A549 treated with AZD2906 at 1 μM for 4 hours (cell line): ENCODE results near the gene SLC7A8. TPM values are rescaled to one million over a fixed set of nuclear protein-coding genes. Genes with fewer than 3 reads are reported as not detected.

Experiments
- total RNA-seq: library from RNA; stranded (reverse); fragments of 200-300 nt; extraction: Qiagen RNA extraction; gene quantifications from 5 replicates; pipeline ENCODE4 v1.2.3, GENCODE V29; 2022

SLC7A8 gene
- 1.8 to 2.8 TPM (median 1.9 TPM) in 5 replicates for total RNA-seq

GRCh38 chr14:23183479-23183878, at the start of gene SLC7A8:
Gene SLC7A8 (minus strand): TSS chr14:23183660. CDS start chr14:23182914, 746 bp downstream.

GRCh38 chr14:23118506-23119362, 64.7 kb downstream of the SLC7A8 start, which contains the start of gene CEBPE:
Gene CEBPE (minus strand): TSS chr14:23119255. CDS start chr14:23119091, 164 bp downstream.

GRCh38 chr14:23104591-23105347, 78.7 kb downstream of the SLC7A8 start, which contains the start of gene CIROP:
Gene CIROP (minus strand): TSS chr14:23104989. CDS start chr14:23104920, 69 bp downstream.

GRCh38 chr14:23095196-23096108, 88.0 kb downstream of the SLC7A8 start, which contains the start of gene C14orf119:
Gene C14orf119 (plus strand): TSS chr14:23095505. CDS start chr14:23097659, 2,154 bp downstream.

GRCh38 chr14:23094666-23095195, 88.7 kb downstream of the SLC7A8 start, which contains the start of gene ACIN1:
Gene ACIN1 (minus strand): TSS chr14:23095136. CDS start chr14:23095112, 24 bp downstream.

Other genes starting within 250 kb of the SLC7A8 start
- 34.1 to 39.9 TPM (median 35.6 TPM) in 5 replicates for gene HAUS4, start 226.6 kb downstream of the SLC7A8 start, total RNA-seq
- 31.9 to 40.2 TPM (median 34.0 TPM) in 5 replicates for gene AJUBA, start 201.1 kb downstream of the SLC7A8 start, total RNA-seq
- gene C14orf93, start 173.5 kb downstream of the SLC7A8 start, total RNA-seq = 2.5 to 3.5 TPM (median 3.5 TPM) in 5 replicates
- 293 to 320 TPM (median 308 TPM) in 5 replicates for gene PSMB5, start 148.8 kb downstream of the SLC7A8 start, total RNA-seq
- gene PSMB11, start 141.4 kb downstream of the SLC7A8 start, total RNA-seq = not detected in 5 replicates
- 2.5 to 4.6 TPM (median 4.4 TPM) in 5 replicates for gene CDH24, start 126.1 kb downstream of the SLC7A8 start, total RNA-seq
- 79.6 to 94.2 TPM (median 84.7 TPM) in 5 replicates for gene ACIN1, start 88.5 kb downstream of the SLC7A8 start, total RNA-seq
- 74.5 to 105 TPM (median 99.7 TPM) in 5 replicates for gene C14orf119, start 88.2 kb downstream of the SLC7A8 start, total RNA-seq
- gene CIROP, start 78.7 kb downstream of the SLC7A8 start, total RNA-seq = not detected in 5 replicates
- gene CEBPE, start 64.4 kb downstream of the SLC7A8 start, total RNA-seq = 0.06 TPM in 1 of 5 replicates, not detected in the others
- not detected in 5 replicates for gene RNF212B, start 54.3 kb upstream of the SLC7A8 start, total RNA-seq
- 7.0 to 11.6 TPM (median 9.3 TPM) in 5 replicates for gene HOMEZ, start 102.5 kb upstream of the SLC7A8 start, total RNA-seq
- 2.6 to 3.7 TPM (median 2.8 TPM) in 5 replicates for gene PPP1R3E, start 119.2 kb upstream of the SLC7A8 start, total RNA-seq
- 16.2 to 18.1 TPM (median 17.3 TPM) in 5 replicates for gene BCL2L2, start 123.2 kb upstream of the SLC7A8 start, total RNA-seq
- 132 to 144 TPM (median 142 TPM) in 5 replicates for gene PABPN1, start 137.8 kb upstream of the SLC7A8 start, total RNA-seq
- 5.5 to 7.4 TPM (median 6.7 TPM) in 5 replicates for gene SLC22A17, start 169.2 kb upstream of the SLC7A8 start, total RNA-seq
- not detected in 5 replicates for gene EFS, start 181.5 kb upstream of the SLC7A8 start, total RNA-seq
- gene IL25, start 189.1 kb upstream of the SLC7A8 start, total RNA-seq = not detected in 5 replicates
- not detected in 5 replicates for gene CMTM5, start 193.4 kb upstream of the SLC7A8 start, total RNA-seq
- gene MYH6, start 224.6 kb upstream of the SLC7A8 start, total RNA-seq = 0.08 to 0.17 TPM (median 0.10 TPM) in 5 replicates